Lung (tissue), 12 donors: ENCODE data around the gene TACR1. TPM values are rescaled to one million over a fixed set of nuclear protein-coding genes. Genes with fewer than 3 reads are reported as not detected.

Experiments used
- ATAC-seq: fragments of 200-7000 bp; cut with Tn5 transposase; one replicate; pipeline ENCODE4 v1.9.1; 2020; ENCODE audit warnings: moderate number of reproducible peaks; ENCODE audit not compliant: insufficient read depth, low FRiP score
- DNase-seq, 3 donors: peaks; one replicate each; pipeline ENCODE4 v3.0.0-alpha.2; 2013 to 2017
- H3K27ac ChIP-seq, 2 donors: one replicate each; pipeline ENCODE4 v1.5.1; 2013; ENCODE audit warnings: mild to moderate bottlenecking in 2 of 2, moderate library complexity in 2 of 2, control low read depth in 1 of 2, inconsistent platforms in 1 of 2, low read depth in 1 of 2, low read length in 1 of 2
- H3K27me3 ChIP-seq, 3 donors: one replicate each; pipeline ENCODE4 v1.5.1; 2013; ENCODE audit warnings: low read length in 2 of 3; ENCODE audit not compliant: control insufficient read depth in 3 of 3, insufficient read depth in 3 of 3
- H3K36me3 ChIP-seq, 4 donors: one replicate each; pipeline ENCODE4 v1.5.1; 2013; ENCODE audit warnings: low read length in 4 of 4, mild to moderate bottlenecking in 1 of 4, moderate library complexity in 1 of 4; ENCODE audit not compliant: control insufficient read depth in 4 of 4, insufficient read depth in 4 of 4
- H3K4me1 ChIP-seq, 5 donors: one replicate each; pipeline ENCODE4 v1.5.1; 2013; ENCODE audit warnings: low read length in 5 of 5, mild to moderate bottlenecking in 2 of 5, moderate library complexity in 1 of 5; ENCODE audit not compliant: control insufficient read depth in 5 of 5, insufficient read depth in 5 of 5
- H3K4me3 ChIP-seq: one replicate; pipeline ENCODE4 v1.5.1; 2013; ENCODE audit warnings: mild to moderate bottlenecking, control low read depth, moderate library complexity
- H3K9ac ChIP-seq, 2 donors: one replicate each; pipeline ENCODE4 v1.5.1; 2013; ENCODE audit warnings: low read length in 2 of 2, control low read depth in 1 of 2; ENCODE audit not compliant: insufficient read depth in 1 of 2
- H3K9me3 ChIP-seq, 4 donors: one replicate each; pipeline ENCODE4 v1.5.1; 2013; ENCODE audit warnings: low read length in 3 of 4, mild to moderate bottlenecking in 1 of 4, moderate library complexity in 1 of 4; ENCODE audit not compliant: control insufficient read depth in 4 of 4, insufficient read depth in 3 of 4
- CTCF ChIP-seq: IDR thresholded peaks from 2 replicates; pipeline ENCODE4 v1.5.1; 2012; ENCODE audit warnings: mild to moderate bottlenecking; ENCODE audit errors: control extremely low read depth, extremely low read depth
- WGBS, 2 donors: extraction: QIAGEN DNeasy Blood & Tissue Kit; methylation state at CpG; one replicate each; pipeline ENCODE4 v1.1.7; 2013; 5-methylcytosine and 5-hydroxymethylcytosine counted together
- polyA plus RNA-seq, 2 donors: library from polyadenylated mRNA; stranded (reverse); fragments of 200-250 nt; gene quantifications; one replicate each; pipeline ENCODE4 v1.2.1, GENCODE V29; 2013
- total RNA-seq, 2 donors: library from RNA; depleted of rRNA in 1 of 2; stranded (reverse); fragments of >200 nt in 1 of 2; gene quantifications; one replicate each; pipeline ENCODE4 v1.2.1, GENCODE V29; 2014 to 2021
- donor health status: control.
- donor health status: control.
- donor health status: Bipolar disorder and iron deficiency.
- donor health status: healthy.
- donor health status: DM: yes; HTN: yes; CAD: no.

Gene TACR1
- total and polyA plus RNA-seq, 4 donors: 0.33 to 1.6 (median 0.59) TPM

DNA sequence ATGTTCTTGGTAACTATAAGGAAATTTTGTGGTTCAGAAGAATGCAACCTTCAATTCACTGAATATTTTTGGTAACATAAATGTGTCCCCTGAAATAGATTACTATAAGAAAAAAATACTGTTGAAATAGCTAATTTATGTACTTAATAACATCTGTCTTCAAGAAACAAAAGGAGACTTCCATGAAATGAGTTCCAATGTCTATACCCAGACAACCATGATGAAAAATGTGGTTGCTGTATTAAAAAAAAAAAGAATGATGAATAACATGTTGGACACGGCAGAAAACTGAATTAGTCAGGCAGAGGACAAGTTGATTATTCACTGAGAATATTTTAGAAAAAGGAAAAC lies 98.5 kb downstream of the TACR1 start:
- no peaks in the 10 kb centered on the region for H3K36me3 ChIP-seq
- DNase-seq (no peak), ATAC-seq (no peak)
- H3K9ac ChIP-seq: no peak overlapping the region
- whole genome bisulfite sequencing, 2 donors: 56 to 68% methylated on average over 1 of the region's 1 CpG
- no peak for TF ChIP-seq CTCF
- peaks cover 0 to 2% (median 0%) of the 10 kb centered on the region in 5 donors for H3K4me1 ChIP-seq
- no peak overlapping the region for H3K27ac ChIP-seq
- peaks cover 0 to 4% (median 1%) of the 10 kb centered on the region in 4 donors for H3K9me3 ChIP-seq
- H3K4me3 ChIP-seq: no peak overlapping the region
- H3K27me3 ChIP-seq: no peaks in the 10 kb centered on the region

- peaks cover 0 to 2% (median 0%) of the 10 kb centered on the region in 5 donors for H3K4me1 ChIP-seq
- H3K27ac ChIP-seq: no peak overlapping the region
- H3K9me3 ChIP-seq: peaks cover 0 to 4% (median 1%) of the 10 kb centered on the region in 4 donors
- DNase-seq (peak; percentile 27 to 53 (median 32)), ATAC-seq (no peak)
- H3K4me3 ChIP-seq: no peak overlapping the region
- TF ChIP-seq CTCF: no peak
- no peaks in the 10 kb centered on the region for H3K36me3 ChIP-seq
- H3K27me3 ChIP-seq: no peaks in the 10 kb centered on the region
- 83 to 86% methylated on average over 3 of the region's 3 CpGs for WGBS, 2 donors
- no peak overlapping the region for H3K9ac ChIP-seq
Observed at GRCh38 chr2:75100011-75100800, 99.1 kb downstream of the TACR1 start.

- no peak for ATAC-seq
- no peak for DNase-seq
- no peak overlapping the region for H3K4me3 ChIP-seq
- no peak overlapping the region for H3K27ac ChIP-seq
- peaks cover 0 to 2% (median 0%) of the 10 kb centered on the region in 5 donors for H3K4me1 ChIP-seq
- H3K27me3 ChIP-seq: no peaks in the 10 kb centered on the region
- 86 to 88% methylated on average over 4 of the region's 4 CpGs for WGBS, 2 donors
- H3K36me3 ChIP-seq: no peaks in the 10 kb centered on the region
- no peak for TF ChIP-seq CTCF
- H3K9me3 ChIP-seq: peaks cover 0 to 4% (median 1%) of the 10 kb centered on the region in 4 donors
- no peak overlapping the region for H3K9ac ChIP-seq
Observed at GRCh38 chr2:75099521-75099922, 99.8 kb downstream of the TACR1 start.
